GM12878 (cell line): Measurements from ENCODE around the gene VLDLR. TPM values are rescaled to one million over a fixed set of nuclear protein-coding genes. Genes with fewer than 3 reads are reported as not detected.

Source experiments
- ATAC-seq: fragments of 200-7000 bp; cut with Tn5 transposase; 3 replicates; pipeline ENCODE4 v1.9.1; 2020; ENCODE audit warnings: mild to moderate bottlenecking, moderate library complexity
- BruUV-seq: library from RNA; stranded (reverse); fragments of 400-500 nt; replicated peaks from 2 replicates; lab custom pipeline; 2021; lab: Mats Ljungman, UMichigan
- CTCF ChIA-PET: fragments of 300-600 bp; sonication (Branson Sonifier 250); formaldehyde crosslinking; extraction: SDS; loops from one replicate; lab custom pipeline; 2021; ENCODE audit warnings: inconsistent platforms; lab: Yijun Ruan, JAX
- POLR2A ChIA-PET: fragments of 350-600 bp; formaldehyde crosslinking; extraction: SDS; loops from one replicate; lab custom pipeline; 2021; ENCODE audit warnings: inconsistent platforms; lab: Charles Lee
- RAD21 ChIA-PET: fragments of 300-600 bp; sonication (Branson Sonifier 250); formaldehyde crosslinking; loops from one replicate; lab custom pipeline; 2023; ENCODE audit warnings: antibody characterized with exemption; ENCODE audit not compliant: unreplicated experiment; lab: Charles Lee
- SMC1A ChIA-PET: fragments of 300-600 bp; sonication (Branson Sonifier 250); formaldehyde crosslinking; loops from one replicate; lab custom pipeline; 2023; ENCODE audit not compliant: unreplicated experiment, uncharacterized antibody; lab: Charles Lee
- DNase-seq: peaks from one replicate; pipeline ENCODE4 v3.0.0-alpha.2; 2011; ENCODE audit warnings: low read depth, low spot score
- FAIRE-seq: peaks from 3 replicates; lab custom pipeline; 2011; peaks lifted over from hg19 to GRCh38; lab: Jason Lieb, UNC
- H2AFZ ChIP-seq: 2 replicates; pipeline ENCODE4 v1.6.0; 2011; ENCODE audit warnings: low read depth, low read length, control low read depth; ENCODE audit not compliant: control insufficient read depth
- H3K27ac ChIP-seq: 2 replicates; pipeline ENCODE4 v1.5.1; 2011; ENCODE audit warnings: control low read depth; ENCODE audit not compliant: control insufficient read depth, insufficient read depth
- H3K27me3 ChIP-seq, 2 experiments: replicated peaks in 1 of 2; 2 replicates each; pipeline versions ENCODE4 v1.6.0 to v1.6.1; 2011; ENCODE audit warnings: low read length in 1 of 2; ENCODE audit not compliant: control insufficient read depth in 2 of 2, insufficient read depth in 2 of 2
- H3K36me3 ChIP-seq, 2 experiments: 2 replicates each; pipeline ENCODE4 v1.5.1; 2011; ENCODE audit warnings: low read length in 1 of 2; ENCODE audit not compliant: control insufficient read depth in 2 of 2, insufficient read depth in 2 of 2
- H3K4me1 ChIP-seq: 2 replicates; pipeline ENCODE4 v1.6.1; 2011; ENCODE audit warnings: mild to moderate bottlenecking, low read length, moderate library complexity, mixed read lengths; ENCODE audit not compliant: control insufficient read depth, insufficient read depth
- H3K4me2 ChIP-seq: 2 replicates; pipeline ENCODE4 v1.6.0; 2011; ENCODE audit warnings: control low read depth; ENCODE audit not compliant: control insufficient read depth, insufficient read depth
- H3K4me3 ChIP-seq: fragments of 200-600 bp; sonication (generic); 2 replicates; pipeline ENCODE4 v1.5.1; 2016
- H3K79me2 ChIP-seq: 2 replicates; pipeline ENCODE4 v1.6.0; 2011; ENCODE audit warnings: low read length; ENCODE audit not compliant: control insufficient read depth, insufficient read depth
- H3K9ac ChIP-seq: 2 replicates; pipeline ENCODE4 v1.8.0; 2011; ENCODE audit warnings: low read length, control low read depth, mixed read lengths; ENCODE audit not compliant: control insufficient read depth, insufficient read depth
- H3K9me3 ChIP-seq: replicated peaks from 3 replicates; pipeline ENCODE4 v1.5.1; 2011; ENCODE audit warnings: mild to moderate bottlenecking, low read length; ENCODE audit not compliant: control insufficient read depth, insufficient read depth
- H4K20me1 ChIP-seq: 2 replicates; pipeline ENCODE4 v1.6.0; 2011; ENCODE audit not compliant: control insufficient read depth, insufficient read depth
- ASH2L ChIP-seq: fragments of 300-600, 200-600 bp; sonication (generic); IDR thresholded peaks from 2 replicates; pipeline ENCODE4 v1.6.1; 2017; ENCODE audit warnings: low read depth, mild to moderate bottlenecking, borderline replicate concordance
- CHD2 ChIP-seq: IDR thresholded peaks from 2 replicates; pipeline ENCODE4 v1.6.1; 2011; ENCODE audit warnings: low read depth, low read length, improper control_type of control experiment, borderline replicate concordance
- CREM ChIP-seq: IDR thresholded peaks from 2 replicates; pipeline ENCODE4 v1.6.1; 2014; ENCODE audit warnings: antibody characterized with exemption, low read depth
- EZH2 ChIP-seq: IDR thresholded peaks from 2 replicates; pipeline ENCODE4 v1.6.1; 2012; ENCODE audit warnings: low read depth, mild to moderate bottlenecking, control low read depth, inconsistent platforms, low read length, borderline replicate concordance; ENCODE audit not compliant: control insufficient read depth
- KDM1A ChIP-seq: fragments of 200-600 bp; sonication (generic); IDR thresholded peaks from 2 replicates; pipeline ENCODE4 v1.6.1; 2016; ENCODE audit warnings: borderline replicate concordance
- LARP7 ChIP-seq: fragments of 450-650 bp; IDR thresholded peaks from 2 replicates; pipeline ENCODE4 v1.6.1; 2017; ENCODE audit warnings: mild to moderate bottlenecking
- MEF2A ChIP-seq: IDR thresholded peaks from 2 replicates; pipeline ENCODE4 v1.6.1; 2011; ENCODE audit warnings: low read depth, mild to moderate bottlenecking, low read length, moderate library complexity; ENCODE audit not compliant: insufficient read depth
- NFYB ChIP-seq: IDR thresholded peaks from 2 replicates; pipeline ENCODE4 v1.6.1; 2011; ENCODE audit warnings: low read depth, mild to moderate bottlenecking, low read length, improper control_type of control experiment, moderate library complexity; ENCODE audit not compliant: insufficient read depth
- NR2F1 ChIP-seq: fragments of 450-650 bp; conservative IDR thresholded peaks from 2 replicates; pipeline ENCODE4 v1.6.1; 2017; ENCODE audit warnings: mild to moderate bottlenecking
- PAX8 ChIP-seq: fragments of 450-650 bp; IDR thresholded peaks from 2 replicates; pipeline ENCODE4 v1.6.1; 2017; ENCODE audit warnings: mild to moderate bottlenecking, moderate library complexity
- POU2F2 ChIP-seq: IDR thresholded peaks from 3 replicates; pipeline ENCODE4 v1.6.1; 2011; ENCODE audit warnings: low read depth, mild to moderate bottlenecking, low read length, borderline replicate concordance
- PRDM15 ChIP-seq: fragments of 450-650 bp; formaldehyde crosslinking; IDR thresholded peaks from 2 replicates; pipeline ENCODE4 v1.4.0; 2020; ENCODE audit warnings: mild to moderate bottlenecking, moderate library complexity
- RCOR1 ChIP-seq: conservative IDR thresholded peaks from 2 replicates; pipeline ENCODE4 v1.6.1; 2012; ENCODE audit warnings: low read depth, low read length, improper control_type of control experiment
- RFX5 ChIP-seq: IDR thresholded peaks from 2 replicates; pipeline ENCODE4 v1.6.1; 2011; ENCODE audit warnings: low read depth, low read length, improper control_type of control experiment
- SUZ12 ChIP-seq: fragments of 200-600 bp; sonication (generic); IDR thresholded peaks from one replicate; pipeline ENCODE4 v1.6.1; 2018; ENCODE audit warnings: antibody characterized with exemption, mild to moderate bottlenecking; ENCODE audit not compliant: unreplicated experiment
- TARDBP ChIP-seq: IDR thresholded peaks from 2 replicates; pipeline ENCODE4 v1.6.1; 2016; ENCODE audit warnings: borderline replicate concordance
- ZBED1 ChIP-seq: IDR thresholded peaks from 2 replicates; pipeline ENCODE4 v1.6.1; 2016; ENCODE audit warnings: borderline replicate concordance
- WGBS: methylation state at CpG from one replicate; pipeline ENCODE4 v1.1.6; 2016; ENCODE audit warnings: low lambda C conversion rate; ENCODE audit not compliant: insufficient replicate concordance, insufficient coverage; ENCODE audit errors: missing lambda C conversion rate; 5-methylcytosine and 5-hydroxymethylcytosine counted together
- in situ Hi-C: fragments of 300-500 bp; cut with MboI; formaldehyde crosslinking; loops from 9 replicates; pipeline ENCODE4 v1.14.3; 2018; ENCODE audit warnings: mixed read lengths
- intact Hi-C: fragments of 100-400 bp; cut with micrococcal nuclease; formaldehyde crosslinking; loops from one replicate; pipeline ENCODE4 v1.14.2; 2022; ENCODE audit not compliant: unreplicated experiment
- polyA plus RNA-seq, 11 experiments: library from polyadenylated mRNA; depleted of rRNA in 4 of 11; unstranded in 6 of 11; stranded (reverse) in 5 of 11; fragments of >200 nt; fragmentation: Nextera tagmentation in 4 of 11; fragmentation: Illumina TruSeq in 1 of 11; extraction: Ambion mirVana in 4 of 11; extraction: Trizol in 1 of 11; gene quantifications; 1 replicate in 1 of 11; 2 replicates in 10 of 11; pipeline versions ENCODE4 v1.2.1 to v1.2.3, GENCODE V29; 2011 to 2016; ENCODE audit warnings: inconsistent platforms in 2 of 11, missing spikeins in 2 of 11, low read depth in 1 of 11
- total RNA-seq, 4 experiments: library from RNA; depleted of rRNA in 3 of 4; stranded (reverse); fragments of >200 nt in 3 of 4; fragmentation: Illumina TruSeq in 1 of 4; extraction: Trizol in 1 of 4; gene quantifications; 2 replicates each; pipeline versions ENCODE4 v1.2.1 to v1.2.3, GENCODE V29; 2013 to 2021
- TF ChIP-seq, protein P1 (sequence below): fragments of 450-650 bp; IDR thresholded peaks from 2 replicates; pipeline ENCODE4 v1.6.1; 2018; ENCODE audit warnings: mild to moderate bottlenecking, low read depth, moderate library complexity; ENCODE audit not compliant: partially characterized antibody
- TF ChIP-seq, protein P2 (sequence below): IDR thresholded peaks from 2 replicates; pipeline ENCODE4 v1.6.1; 2011; ENCODE audit warnings: low read depth, low read length, improper control_type of control experiment, borderline replicate concordance

VLDLR gene
- total and polyA plus RNA-seq, 10 of the 15 experiments (the other 5 are each of a cell fraction or from before 2014, with no cell fraction given): 0.14 to 5.9 (median 0.57) TPM

DNA sequence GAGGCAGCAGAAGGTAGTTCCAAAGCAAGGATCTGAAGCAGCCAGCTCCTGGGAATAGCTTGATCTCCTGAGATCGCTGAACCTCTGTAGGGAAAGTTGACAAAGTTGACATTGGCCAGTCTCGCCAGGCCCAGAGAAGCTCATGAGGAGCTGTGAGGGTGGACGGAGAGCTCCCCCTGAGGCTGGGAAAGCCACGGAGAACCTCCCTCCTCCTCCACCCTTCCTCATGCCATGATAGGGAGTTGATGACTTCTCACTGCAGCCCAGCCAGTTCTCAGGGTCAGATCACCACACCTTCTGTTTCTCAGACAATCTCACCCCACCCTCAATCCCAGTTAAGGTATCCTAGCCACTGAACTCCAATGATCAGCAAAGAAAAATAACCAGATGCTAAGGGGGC lies 65.3 kb downstream of the VLDLR start:
- H3K9me3 ChIP-seq: no peaks in the 10 kb centered on the region
- no peaks in the 10 kb centered on the region for H3K4me1 ChIP-seq
- BruUV-seq: no TSS peak
- H3K27ac ChIP-seq: no peak overlapping the region
- no peak overlapping the region for H3K4me2 ChIP-seq
- ATAC-seq: no peak
- no peaks in the 10 kb centered on the region for H3K79me2 ChIP-seq
- H3K27me3 ChIP-seq: no peaks in the 10 kb centered on the region
- H2AFZ ChIP-seq: no peak overlapping the region
- ChIA-PET CTCF (no interaction called here), SMC1A (no interaction called here), POLR2A (no interaction called here), RAD21 (interaction anchor here (1.5 kb wide), 1 partner anchor 41 kb away, joined by 3 read pairs; no protein-coding TSS in a partner anchor)
- FAIRE-seq: no peak
- WGBS: 79% methylated on average over 4 of the region's 4 CpGs
- DNase-seq: no peak
- H4K20me1 ChIP-seq: no peaks in the 10 kb centered on the region
- no peak overlapping the region for H3K9ac ChIP-seq
- no peak for TF ChIP-seq CHD2
- no peak for TF ChIP-seq SUZ12
- TF ChIP-seq POU2F2: no peak
- no peak for TF ChIP-seq ASH2L
- TF ChIP-seq KDM1A: no peak
- TF ChIP-seq TARDBP: no peak
- no peak for TF ChIP-seq PRDM15
- TF ChIP-seq MEF2A: no peak
- no peak for TF ChIP-seq EZH2
- TF ChIP-seq, protein P1, sequence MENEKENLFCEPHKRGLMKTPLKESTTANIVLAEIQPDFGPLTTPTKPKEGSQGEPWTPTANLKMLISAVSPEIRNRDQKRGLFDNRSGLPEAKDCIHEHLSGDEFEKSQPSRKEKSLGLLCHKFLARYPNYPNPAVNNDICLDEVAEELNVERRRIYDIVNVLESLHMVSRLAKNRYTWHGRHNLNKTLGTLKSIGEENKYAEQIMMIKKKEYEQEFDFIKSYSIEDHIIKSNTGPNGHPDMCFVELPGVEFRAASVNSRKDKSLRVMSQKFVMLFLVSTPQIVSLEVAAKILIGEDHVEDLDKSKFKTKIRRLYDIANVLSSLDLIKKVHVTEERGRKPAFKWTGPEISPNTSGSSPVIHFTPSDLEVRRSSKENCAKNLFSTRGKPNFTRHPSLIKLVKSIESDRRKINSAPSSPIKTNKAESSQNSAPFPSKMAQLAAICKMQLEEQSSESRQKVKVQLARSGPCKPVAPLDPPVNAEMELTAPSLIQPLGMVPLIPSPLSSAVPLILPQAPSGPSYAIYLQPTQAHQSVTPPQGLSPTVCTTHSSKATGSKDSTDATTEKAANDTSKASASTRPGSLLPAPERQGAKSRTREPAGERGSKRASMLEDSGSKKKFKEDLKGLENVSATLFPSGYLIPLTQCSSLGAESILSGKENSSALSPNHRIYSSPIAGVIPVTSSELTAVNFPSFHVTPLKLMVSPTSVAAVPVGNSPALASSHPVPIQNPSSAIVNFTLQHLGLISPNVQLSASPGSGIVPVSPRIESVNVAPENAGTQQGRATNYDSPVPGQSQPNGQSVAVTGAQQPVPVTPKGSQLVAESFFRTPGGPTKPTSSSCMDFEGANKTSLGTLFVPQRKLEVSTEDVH: no peak
- TF ChIP-seq CREM: no peak
- TF ChIP-seq, protein P2, sequence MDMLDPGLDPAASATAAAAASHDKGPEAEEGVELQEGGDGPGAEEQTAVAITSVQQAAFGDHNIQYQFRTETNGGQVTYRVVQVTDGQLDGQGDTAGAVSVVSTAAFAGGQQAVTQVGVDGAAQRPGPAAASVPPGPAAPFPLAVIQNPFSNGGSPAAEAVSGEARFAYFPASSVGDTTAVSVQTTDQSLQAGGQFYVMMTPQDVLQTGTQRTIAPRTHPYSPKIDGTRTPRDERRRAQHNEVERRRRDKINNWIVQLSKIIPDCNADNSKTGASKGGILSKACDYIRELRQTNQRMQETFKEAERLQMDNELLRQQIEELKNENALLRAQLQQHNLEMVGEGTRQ: no peak
- TF ChIP-seq RFX5: no peak
- TF ChIP-seq LARP7: no peak
- TF ChIP-seq ZBED1: no peak
- no peak for TF ChIP-seq NR2F1
- TF ChIP-seq RCOR1: no peak
- no peak for TF ChIP-seq PAX8
- TF ChIP-seq NFYB: no peak
- in situ Hi-C loops (no loop called here), intact Hi-C loops (no loop called here)
- H3K36me3 ChIP-seq: no peaks in the 10 kb centered on the region
- H3K4me3 ChIP-seq: no peak overlapping the region
